HG02798 (cell line): ENCODE results near the gene MYO7A.
A peak's percentile ranks its signal among the peaks of the same experiment; 100 is the strongest.

ENCODE experiments used
- ATAC-seq: cut with Tn5 transposase; IDR thresholded peaks from one replicate; pipeline ENCODE4 v1.9.1; 2021; ENCODE audit warnings: mild to moderate bottlenecking; ENCODE audit not compliant: unreplicated experiment, poor library complexity

The MYO7A gene

GRCh38 chr11:77143405-77144020, 15.5 kb downstream of the MYO7A start:
- no peak for ATAC-seq

DNA sequence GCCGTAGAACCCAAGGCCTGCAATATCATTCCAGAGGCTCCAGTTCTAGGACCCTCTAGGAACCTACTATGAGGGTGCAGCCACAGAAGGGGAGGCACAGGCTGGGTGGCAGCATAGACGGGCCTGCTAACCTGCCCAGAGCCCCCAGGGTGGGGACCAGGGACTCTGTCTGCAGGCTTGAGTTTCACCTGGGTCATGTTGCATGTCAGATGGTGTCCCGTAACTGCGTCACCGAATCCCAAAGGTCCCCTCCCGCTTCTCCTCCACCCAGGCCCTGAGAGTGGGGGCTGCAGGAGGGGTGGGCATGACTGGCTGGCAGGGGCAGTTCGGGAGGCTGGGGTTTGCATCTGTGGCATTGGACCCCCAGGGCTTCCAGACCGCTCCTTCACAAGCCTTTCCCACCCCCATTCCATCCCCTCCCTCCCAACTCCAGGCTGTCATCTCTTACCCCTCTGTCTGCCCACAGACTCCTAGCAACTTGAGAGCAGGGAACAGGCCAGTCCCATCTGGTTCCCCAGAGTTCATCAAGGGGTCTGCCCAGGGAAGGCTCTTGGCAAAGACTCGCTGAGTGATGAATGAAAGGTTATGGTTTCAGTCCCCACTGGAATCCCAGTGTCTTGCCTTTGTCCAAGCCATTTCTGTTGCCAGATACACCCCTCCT, 16.3 kb downstream of the MYO7A start:
- ATAC-seq = no peak

DNA sequence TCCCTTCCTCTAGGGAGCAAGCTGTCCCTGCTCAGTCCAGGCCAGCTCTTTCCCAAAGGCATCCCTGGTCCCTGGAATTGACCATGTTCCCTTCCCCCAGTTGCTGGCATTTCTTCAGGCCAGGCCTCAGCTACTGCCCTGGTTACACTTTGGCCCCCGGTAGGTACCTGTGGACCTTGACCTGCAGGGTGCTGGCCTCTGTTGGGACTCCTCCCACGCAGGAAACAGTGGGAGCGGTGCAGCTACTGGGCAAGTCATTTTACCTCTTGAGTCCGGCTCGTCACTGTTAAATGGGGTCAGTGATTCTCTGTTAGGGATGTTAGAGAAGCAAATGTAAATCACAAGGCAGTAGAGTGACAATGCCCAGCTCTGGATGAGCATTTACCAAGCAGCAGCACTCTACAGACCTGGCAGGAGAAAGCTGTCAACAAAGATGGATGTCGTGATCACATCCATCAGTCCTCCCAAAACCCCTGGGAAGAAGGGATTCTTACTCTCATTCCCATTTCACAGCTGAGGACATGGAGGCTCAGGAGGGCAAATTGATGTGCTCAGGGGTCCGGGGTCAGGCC, 16.9 kb downstream of the MYO7A start:
- ATAC-seq = no peak

GRCh38 chr11:77146261-77147035, 18.4 kb downstream of the MYO7A start:
- ATAC-seq = no peak

GRCh38 chr11:77147036-77147315, 18.9 kb downstream of the MYO7A start:
- ATAC-seq = no peak

DNA sequence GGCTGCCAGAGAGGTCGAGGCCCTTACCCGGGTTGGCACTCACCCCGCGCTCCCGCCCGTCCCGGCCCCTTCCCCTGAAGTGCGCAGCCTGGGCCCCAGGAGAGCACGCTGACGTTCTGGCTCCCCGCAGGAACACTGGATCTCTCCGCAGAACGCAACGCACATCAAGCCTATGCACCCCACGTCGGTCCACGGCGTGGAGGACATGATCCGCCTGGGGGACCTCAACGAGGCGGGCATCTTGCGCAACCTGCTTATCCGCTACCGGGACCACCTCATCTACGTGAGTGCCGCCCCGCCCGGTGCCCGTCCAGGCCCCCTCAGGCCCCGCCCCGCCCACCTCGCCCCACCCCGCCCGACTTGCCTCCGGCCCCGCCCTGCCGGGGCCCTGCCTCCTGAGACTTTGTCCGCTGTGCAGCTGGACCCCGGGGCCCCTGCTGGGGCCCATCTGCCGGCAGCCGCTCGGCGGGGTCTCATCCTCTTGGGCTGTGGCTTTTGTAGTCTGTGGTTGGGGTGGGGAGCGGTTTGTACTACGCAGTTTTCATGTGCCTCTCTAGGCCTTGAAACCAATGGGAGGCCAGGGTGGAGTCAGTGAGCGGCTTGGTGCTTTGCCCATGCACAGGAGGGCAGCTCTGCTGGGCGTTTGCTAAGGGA, 19.7 kb downstream of the MYO7A start:
- ATAC-seq = peak; percentile 38

DNA sequence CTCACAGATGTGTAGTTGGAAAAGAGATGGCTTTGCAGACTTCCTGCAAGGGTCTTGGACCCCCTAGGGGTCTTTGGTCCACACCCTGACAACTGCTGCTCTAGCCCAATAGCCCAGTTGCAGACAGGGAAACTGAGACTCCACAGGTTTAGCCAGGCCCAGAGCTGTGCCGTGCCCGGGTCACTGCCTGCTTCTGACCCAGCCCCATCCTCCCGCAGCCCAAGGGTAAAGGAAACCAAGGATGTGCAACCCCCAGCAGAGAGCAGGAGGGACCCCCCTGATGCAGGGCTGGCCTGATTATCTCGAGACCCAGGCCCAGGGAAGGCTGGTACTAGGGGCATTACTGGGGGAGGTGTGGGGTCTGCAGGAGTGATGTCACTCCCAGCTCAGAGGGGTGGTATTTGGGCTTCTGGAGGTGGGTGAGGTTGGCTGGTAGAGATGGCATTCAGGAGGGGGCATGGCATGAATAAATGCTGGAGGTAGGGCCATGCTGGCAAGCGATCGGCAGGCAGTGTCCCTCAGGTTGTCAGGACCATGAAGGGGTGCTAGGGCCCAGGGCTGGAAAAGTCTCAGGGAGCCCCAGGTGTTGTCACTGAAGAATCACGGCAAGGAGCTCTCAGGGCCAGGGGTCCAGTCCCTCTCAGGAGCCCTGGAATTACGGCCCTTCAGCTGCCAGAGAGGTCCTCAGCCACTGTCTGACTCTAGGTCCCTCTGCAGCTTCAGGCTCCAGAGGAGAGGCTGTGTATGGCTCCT, 21.1 kb downstream of the MYO7A start:
- no peak for ATAC-seq

GRCh38 chr11:77149716-77150392, 21.8 kb downstream of the MYO7A start:
- no peak for ATAC-seq

- no peak for ATAC-seq
Observed at GRCh38 chr11:77150836-77151235, 22.8 kb downstream of the MYO7A start.

DNA sequence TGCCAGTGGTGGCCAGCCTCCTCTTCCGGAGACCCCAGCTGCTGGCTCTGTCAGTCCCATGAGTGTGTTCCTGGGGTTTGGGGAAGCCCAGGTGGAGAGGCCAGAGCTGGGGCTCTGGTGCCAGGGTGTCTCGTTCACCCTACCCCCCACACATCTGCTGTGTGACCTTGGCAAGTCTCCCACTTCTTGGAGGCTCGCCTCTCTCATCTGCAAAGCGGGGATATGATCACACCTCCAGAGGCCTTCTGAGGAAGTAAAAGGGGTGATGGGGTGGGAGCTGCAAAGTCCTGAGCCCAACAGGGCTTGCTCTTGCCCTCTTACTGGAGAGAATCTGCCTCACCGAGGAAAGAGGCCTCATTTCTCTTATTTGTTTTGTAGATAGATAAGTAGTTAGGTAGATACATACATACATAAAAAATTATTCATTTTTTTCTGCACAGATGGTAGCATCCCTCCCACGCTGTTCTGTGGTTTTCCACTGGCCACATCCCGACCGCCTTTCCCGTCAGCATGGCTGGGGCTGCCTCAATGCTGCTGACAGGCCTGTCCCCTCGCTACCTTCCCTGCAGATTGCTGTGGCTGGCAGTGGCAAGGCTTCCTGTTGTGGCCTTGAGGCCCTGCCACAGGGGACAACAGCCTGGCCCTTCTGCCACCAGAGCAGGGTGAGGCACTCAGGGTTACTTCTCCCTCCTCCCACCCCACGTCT, 23.9 kb downstream of the MYO7A start:
- ATAC-seq = no peak

DNA sequence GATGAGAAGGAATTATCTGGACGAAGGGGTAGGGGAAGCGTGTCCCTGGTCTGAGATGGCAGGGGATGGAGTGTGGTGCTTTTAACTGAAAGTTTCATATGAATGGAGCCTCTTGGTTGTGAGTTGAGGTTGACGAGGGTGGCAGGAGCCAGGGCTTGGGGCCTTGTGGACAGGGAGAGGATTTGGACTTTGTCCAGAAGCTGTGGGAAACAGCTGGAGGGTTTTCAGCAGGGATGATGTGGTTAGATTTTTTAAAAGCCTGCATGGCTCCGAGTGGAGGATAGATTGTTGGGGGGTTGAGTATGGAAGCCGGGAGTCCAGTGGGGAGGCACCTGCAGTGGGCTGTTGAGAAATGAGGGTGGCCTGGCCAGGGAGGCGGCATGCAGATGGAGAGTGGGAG, 24.8 kb downstream of the MYO7A start:
- no peak for ATAC-seq

- ATAC-seq = no peak
Observed at GRCh38 chr11:77153276-77154185, 25.5 kb downstream of the MYO7A start.

DNA sequence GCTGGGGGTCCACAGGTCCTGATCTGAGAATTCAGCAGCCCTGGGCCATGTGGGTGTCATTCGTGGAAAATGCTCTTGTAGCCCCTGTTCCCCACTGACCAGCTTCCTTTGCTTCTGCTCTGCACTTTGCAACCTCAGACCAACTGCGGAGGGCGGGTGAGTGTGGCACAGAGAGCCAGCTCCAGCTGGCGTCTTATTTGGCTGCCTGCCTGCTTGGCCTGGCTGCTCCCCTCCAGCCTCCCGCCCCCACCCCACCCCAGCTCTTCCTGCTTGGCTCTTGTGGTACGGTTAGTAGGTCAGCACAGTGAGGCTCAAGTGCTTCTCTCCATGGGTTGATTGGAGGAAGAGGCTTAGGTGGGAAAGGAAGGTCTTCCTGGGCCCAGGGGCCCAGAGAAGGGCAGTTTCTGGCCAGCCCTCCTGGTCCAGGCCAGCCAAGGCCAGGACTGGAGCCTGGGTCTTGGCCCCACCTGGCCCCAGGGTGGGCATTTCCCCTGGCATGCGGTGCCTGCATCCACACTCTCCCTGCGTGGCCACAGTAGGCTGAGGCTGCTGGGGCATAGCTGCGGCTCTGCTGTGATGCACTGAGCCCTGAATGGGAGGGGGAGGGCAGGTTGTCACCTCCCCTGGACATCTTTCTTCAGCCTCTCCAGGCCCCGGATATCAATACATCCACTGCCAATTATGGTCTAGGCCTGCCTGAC, 26.5 kb downstream of the MYO7A start:
- ATAC-seq = no peak

GRCh38 chr11:77155082-77155475, 27.0 kb downstream of the MYO7A start:
- no peak for ATAC-seq

- no peak for ATAC-seq
Observed at GRCh38 chr11:77155556-77156130, 27.6 kb downstream of the MYO7A start.

- no peak for ATAC-seq
Observed at GRCh38 chr11:77156396-77157195, 28.6 kb downstream of the MYO7A start.
